Adipocyte (in vitro differentiated cells): ENCODE results near the gene PCSK5.

Experiments used
- DNase-seq: peaks from one replicate; pipeline ENCODE4 v3.0.0-alpha.2; 2015; ENCODE audit warnings: low read depth
- H3K27me3 ChIP-seq: replicated peaks from 2 replicates; pipeline ENCODE4 v1.7.0; 2013; ENCODE audit warnings: mild to moderate bottlenecking, low read length, moderate library complexity; ENCODE audit not compliant: control insufficient read depth, insufficient read depth
- H3K36me3 ChIP-seq: 2 replicates; pipeline ENCODE4 v1.7.0; 2013; ENCODE audit warnings: low read length, mild to moderate bottlenecking, moderate library complexity; ENCODE audit not compliant: control insufficient read depth, insufficient read depth, severe bottlenecking
- H3K4me1 ChIP-seq: 2 replicates; pipeline ENCODE4 v1.7.0; 2013; ENCODE audit warnings: mild to moderate bottlenecking, low read length, moderate library complexity; ENCODE audit not compliant: control insufficient read depth, insufficient read depth
- H3K4me3 ChIP-seq: 2 replicates; pipeline ENCODE4 v1.7.0; 2013; ENCODE audit warnings: mild to moderate bottlenecking, low read length, moderate library complexity
- H3K9ac ChIP-seq: 2 replicates; pipeline ENCODE4 v1.7.0; 2013; ENCODE audit warnings: mild to moderate bottlenecking, low read length, moderate library complexity
- H3K9me3 ChIP-seq: 2 replicates; pipeline ENCODE4 v1.7.0; 2013; ENCODE audit warnings: mild to moderate bottlenecking, low read length, moderate library complexity; ENCODE audit not compliant: control insufficient read depth

Gene PCSK5

DNA sequence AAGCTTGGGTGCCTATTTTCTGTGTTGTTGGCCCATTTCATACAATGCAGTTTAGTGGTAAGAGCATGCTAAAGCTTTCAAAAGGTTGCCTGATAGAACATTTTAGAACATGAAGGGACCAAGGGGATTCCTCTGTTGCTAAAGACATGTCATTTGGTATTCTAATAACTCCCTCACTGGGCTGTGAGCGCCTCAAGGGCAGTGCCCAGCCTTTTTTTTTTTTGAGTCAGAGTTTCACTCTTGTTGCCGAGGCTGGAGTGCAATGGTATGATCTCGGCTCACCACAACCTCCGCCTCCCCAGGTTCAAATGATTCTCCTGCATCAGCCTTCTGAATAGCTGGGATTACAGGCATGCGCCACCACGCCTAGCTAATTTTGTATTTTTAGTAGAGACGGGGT is 77.1 kb downstream of the PCSK5 start:
- H3K4me1 ChIP-seq, result peaks cover 20% of the 10 kb centered on the region
- H3K4me3 ChIP-seq, result no peak overlapping the region
- no peak for DNase-seq
- no peaks in the 10 kb centered on the region for H3K36me3 ChIP-seq
- H3K9me3 ChIP-seq, result no peaks in the 10 kb centered on the region
- H3K27me3 ChIP-seq, result no peaks in the 10 kb centered on the region
- H3K9ac ChIP-seq, result no peak overlapping the region

DNA sequence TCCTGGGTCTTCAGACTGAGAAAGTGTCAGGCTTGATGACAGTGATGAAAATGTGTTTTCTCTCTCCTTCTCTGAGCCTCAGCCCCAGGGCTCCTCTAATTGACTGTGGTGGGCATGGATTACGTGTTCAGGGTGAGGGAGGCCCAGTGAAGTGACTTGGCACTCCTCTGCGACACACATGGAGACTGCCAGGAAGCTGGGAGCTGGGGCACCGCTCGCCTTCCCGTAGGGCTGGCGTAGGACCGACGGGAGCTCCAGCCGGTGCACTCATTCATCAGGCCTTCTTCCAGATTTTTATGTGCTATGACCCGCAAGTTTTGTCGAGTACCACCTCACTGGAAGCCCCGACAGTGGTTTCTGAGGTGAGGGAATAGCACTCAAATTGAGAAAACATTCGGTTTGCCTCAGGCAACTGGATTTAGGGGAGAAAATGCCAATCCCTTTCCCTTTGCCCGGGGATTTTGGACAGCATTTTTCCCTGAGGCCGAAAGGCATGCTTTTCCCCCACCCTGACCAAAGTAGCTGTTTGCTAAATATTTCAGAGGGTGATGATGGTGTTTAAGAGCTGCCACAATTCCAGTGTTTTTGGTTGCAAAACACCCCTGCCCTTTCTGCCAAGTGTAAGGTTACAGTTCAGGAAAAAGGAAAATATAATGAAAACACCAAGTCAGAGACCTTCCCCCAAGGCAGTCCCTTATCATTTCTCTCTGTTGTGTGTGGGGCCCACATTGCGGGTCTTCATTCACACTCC is 83.7 kb downstream of the PCSK5 start:
- DNase-seq, result peak; percentile 48
- H3K9ac ChIP-seq, result no peak overlapping the region
- no peak overlapping the region for H3K4me3 ChIP-seq

DNA sequence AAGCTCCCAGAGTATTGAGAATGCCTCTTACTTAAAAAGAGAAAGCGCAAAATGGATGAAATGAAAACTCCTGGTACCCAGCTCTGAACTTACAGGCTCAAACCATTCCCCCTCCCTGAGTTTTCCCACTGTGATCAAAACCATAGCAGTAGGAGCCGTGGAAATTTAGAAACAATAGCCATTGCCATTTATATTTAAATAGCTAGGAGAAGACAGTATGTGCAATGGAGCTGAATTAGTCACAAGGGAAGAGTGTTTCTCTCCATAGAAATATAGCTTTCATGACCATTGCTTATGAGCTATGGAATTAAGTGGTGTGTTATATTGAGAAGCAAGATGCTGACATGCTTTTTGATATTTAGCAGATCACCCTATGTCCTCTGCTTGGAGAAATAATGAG is 84.6 kb downstream of the PCSK5 start:
- H3K9ac ChIP-seq, result no peak overlapping the region
- no peaks in the 10 kb centered on the region for H3K36me3 ChIP-seq
- H3K27me3 ChIP-seq, result no peaks in the 10 kb centered on the region
- H3K4me1 ChIP-seq, result peaks cover 20% of the 10 kb centered on the region
- no peak for DNase-seq
- no peaks in the 10 kb centered on the region for H3K9me3 ChIP-seq
- no peak overlapping the region for H3K4me3 ChIP-seq

More for the DNA sequence above, 83.7 kb downstream of the PCSK5 start:
- no peaks in the 10 kb centered on the region for H3K36me3 ChIP-seq
- H3K4me1 ChIP-seq, result peaks cover 20% of the 10 kb centered on the region
- no peaks in the 10 kb centered on the region for H3K9me3 ChIP-seq
- no peaks in the 10 kb centered on the region for H3K27me3 ChIP-seq

DNA sequence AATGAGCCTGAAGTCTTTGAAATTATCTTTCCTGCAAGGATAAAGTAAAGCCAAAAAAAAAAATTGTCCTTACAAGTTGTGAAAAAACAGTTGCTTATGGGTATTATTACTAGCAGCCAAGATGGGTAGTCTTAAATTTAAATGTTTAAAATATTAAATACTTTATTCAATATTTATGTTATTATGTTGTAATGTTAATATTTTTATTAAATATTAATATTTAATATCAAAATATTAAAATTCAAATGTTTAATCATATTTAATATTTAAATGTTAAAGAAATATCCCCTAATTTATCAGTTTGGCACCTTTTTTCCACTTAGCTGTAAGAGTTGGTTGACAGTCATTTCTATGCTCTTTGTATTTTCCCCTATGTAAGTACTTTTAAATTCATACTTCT is 86.1 kb downstream of the PCSK5 start:
- no peak overlapping the region for H3K4me3 ChIP-seq
- H3K27me3 ChIP-seq, result no peaks in the 10 kb centered on the region
- peaks cover 20% of the 10 kb centered on the region for H3K4me1 ChIP-seq
- no peaks in the 10 kb centered on the region for H3K36me3 ChIP-seq
- no peaks in the 10 kb centered on the region for H3K9me3 ChIP-seq
- no peak for DNase-seq
- H3K9ac ChIP-seq, result no peak overlapping the region

DNA sequence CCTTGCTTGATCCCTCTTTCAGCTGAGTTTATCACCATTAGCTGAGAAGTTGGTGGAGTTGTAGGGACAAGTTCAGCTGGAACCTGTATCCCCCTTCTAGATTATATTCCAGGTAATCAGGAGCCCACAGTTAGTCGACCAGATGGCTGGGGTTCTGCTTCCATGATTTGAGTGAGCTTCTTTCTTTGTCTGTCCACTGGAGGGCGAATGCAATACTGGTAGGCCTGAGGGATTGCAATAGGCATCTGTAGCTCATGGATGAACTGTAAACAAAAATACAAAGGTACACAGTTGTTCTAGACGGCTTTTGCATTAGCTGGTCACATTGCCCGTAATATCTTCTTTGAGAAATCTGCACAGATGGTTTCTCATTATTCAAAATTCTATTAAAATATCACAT is 88.9 kb downstream of the PCSK5 start:
- no peaks in the 10 kb centered on the region for H3K36me3 ChIP-seq
- DNase-seq, result peak; percentile 36
- no peaks in the 10 kb centered on the region for H3K27me3 ChIP-seq
- peaks cover 14% of the 10 kb centered on the region for H3K4me1 ChIP-seq
- H3K9ac ChIP-seq, result no peak overlapping the region
- no peaks in the 10 kb centered on the region for H3K9me3 ChIP-seq
- no peak overlapping the region for H3K4me3 ChIP-seq

DNA sequence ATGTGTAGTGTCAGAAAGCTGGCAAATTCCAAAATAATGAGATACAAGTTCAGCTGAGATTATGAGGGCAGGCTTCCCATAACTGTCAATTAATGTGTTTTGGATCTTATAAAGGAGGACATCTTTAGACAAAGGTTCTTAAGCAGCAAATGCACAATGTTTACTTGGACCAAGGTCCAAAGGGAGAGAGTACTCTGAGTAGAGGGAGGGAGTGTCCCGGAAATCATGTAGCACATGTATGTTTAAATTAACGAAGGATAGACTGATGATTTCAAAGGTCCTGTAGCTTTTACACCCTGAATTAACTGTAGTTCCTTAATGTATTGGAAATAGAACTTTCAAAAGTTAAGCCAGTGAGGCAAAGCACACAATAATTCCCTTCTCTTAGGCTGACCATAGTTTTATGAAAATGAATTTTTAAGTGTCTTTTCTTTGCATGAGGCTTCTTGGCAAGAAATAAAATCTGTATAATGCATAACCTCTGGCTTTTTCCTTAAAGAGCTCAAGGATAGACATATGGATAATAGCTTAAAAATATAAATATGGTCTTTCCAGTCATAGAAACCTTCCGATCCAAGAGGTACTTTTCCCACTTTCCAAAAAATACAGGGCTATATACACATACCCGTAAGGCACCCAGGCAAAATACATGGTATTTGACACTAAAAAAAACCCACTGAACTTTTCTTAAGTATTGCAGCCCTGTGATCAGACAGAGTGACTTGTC is 93.0 kb downstream of the PCSK5 start:
- Histone ChIP-seq H3K9me3 (no peaks in the 10 kb centered on the region), H3K4me3 (no peak overlapping the region), H3K4me1 (no peaks in the 10 kb centered on the region), H3K36me3 (peaks cover 23% of the 10 kb centered on the region), H3K27me3 (no peaks in the 10 kb centered on the region), H3K9ac (no peak overlapping the region)
- no peak for DNase-seq

DNA sequence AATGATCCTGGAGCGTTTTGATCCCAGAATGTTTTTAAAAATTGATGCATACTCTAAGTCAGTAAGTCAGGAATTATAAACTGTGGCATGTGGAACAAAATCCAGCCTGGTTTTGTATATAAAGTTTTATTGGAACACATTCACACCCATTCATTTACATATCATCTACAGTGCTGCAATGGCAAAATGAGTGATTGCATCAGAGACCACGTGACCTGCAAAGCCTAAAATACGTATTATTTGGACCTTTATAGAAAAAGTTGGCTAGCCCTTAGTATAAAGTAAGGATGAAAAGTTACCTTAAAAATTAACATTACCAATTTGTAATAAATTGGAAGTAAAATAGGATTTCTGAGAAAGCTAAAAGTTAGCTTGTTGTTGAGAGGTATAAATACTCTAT is 95.0 kb downstream of the PCSK5 start:
- H3K27me3 ChIP-seq, result no peaks in the 10 kb centered on the region
- peaks cover 23% of the 10 kb centered on the region for H3K36me3 ChIP-seq
- no peak for DNase-seq
- H3K4me3 ChIP-seq, result no peak overlapping the region
- H3K9me3 ChIP-seq, result no peaks in the 10 kb centered on the region
- no peak overlapping the region for H3K9ac ChIP-seq
- H3K4me1 ChIP-seq, result no peaks in the 10 kb centered on the region

DNA sequence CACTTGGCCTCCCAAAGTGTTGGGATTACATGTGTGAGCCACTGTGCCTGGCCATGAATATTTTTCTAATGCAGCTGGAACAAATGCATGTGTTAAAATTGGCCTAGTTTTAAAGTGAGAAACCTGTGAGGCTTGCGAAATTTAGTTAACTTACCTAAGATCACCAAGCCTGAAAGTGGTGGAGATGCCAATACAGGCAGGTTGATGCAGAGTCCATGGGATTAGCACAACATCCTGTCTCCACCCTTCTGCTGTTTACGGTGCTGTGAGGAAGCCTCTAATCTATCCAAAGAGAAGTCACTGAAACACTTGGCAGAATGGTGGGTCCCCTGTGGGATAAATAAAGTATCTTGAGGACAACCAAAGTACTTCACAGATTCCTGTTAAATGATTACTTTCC is 98.2 kb downstream of the PCSK5 start:
- DNase-seq, result no peak
- Histone ChIP-seq H3K4me1 (no peaks in the 10 kb centered on the region), H3K27me3 (no peaks in the 10 kb centered on the region), H3K36me3 (peaks cover 23% of the 10 kb centered on the region), H3K9ac (no peak overlapping the region), H3K9me3 (no peaks in the 10 kb centered on the region), H3K4me3 (no peak overlapping the region)

DNA sequence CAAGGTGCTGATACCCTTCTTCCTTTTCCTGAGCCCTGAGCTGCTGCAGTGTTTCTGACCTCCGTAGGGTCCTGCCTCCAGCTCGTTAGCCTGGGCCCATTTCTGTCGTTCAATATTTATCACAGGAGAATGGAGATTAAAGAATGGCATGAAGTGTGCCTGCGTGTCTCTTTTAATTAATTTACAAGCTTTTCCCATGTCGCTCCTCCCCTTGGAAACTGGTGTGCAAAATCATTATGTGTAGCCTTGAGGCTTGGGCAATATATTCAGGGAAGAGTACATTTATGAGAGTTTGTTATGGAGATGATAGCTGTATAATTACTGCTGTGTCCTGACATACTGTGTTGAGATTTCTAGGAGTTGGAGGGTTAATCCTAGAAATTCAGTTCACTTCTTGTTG is 99.7 kb downstream of the PCSK5 start:
- H3K9me3 ChIP-seq, result no peaks in the 10 kb centered on the region
- H3K27me3 ChIP-seq, result no peaks in the 10 kb centered on the region
- peaks cover 23% of the 10 kb centered on the region for H3K36me3 ChIP-seq
- H3K4me1 ChIP-seq, result no peaks in the 10 kb centered on the region
- no peak overlapping the region for H3K9ac ChIP-seq
- no peak for DNase-seq
- H3K4me3 ChIP-seq, result no peak overlapping the region

DNA sequence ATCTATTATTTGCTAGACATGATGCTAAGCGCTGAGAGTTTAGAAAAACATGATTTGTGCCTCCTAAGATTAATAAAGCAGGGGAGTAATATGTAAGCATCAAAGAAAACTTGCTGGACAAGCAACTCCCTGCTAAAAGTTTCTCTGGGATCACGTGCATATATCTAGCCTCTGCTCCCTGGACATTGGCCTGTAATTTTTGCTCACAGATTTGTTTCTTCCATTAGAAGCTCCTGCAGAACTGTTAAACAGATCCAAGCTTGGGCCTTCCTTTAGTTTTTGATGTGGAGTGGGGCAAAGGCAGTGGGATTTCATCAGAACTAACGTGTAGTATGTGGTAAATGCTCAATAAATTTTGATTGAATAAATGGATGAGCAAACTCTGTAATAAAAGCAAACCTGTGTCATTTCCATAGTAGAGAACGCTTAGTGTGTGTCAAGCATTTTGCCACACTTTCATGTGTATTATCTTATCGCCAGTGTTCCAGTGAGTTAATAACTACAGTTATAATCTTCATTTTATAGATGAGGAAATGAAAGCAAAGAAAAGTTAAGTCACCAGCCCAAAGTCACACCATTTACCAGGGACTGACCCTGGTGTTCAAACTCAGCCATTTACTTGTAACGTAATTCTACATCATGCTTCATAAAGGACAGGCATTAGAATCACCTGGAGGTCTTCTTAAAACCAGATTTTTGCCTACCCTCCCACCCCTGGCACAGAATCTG is 100.3 kb downstream of the PCSK5 start:
- Histone ChIP-seq H3K4me3 (no peak overlapping the region), H3K9ac (no peak overlapping the region), H3K4me1 (no peaks in the 10 kb centered on the region), H3K27me3 (no peaks in the 10 kb centered on the region), H3K36me3 (peaks cover 23% of the 10 kb centered on the region), H3K9me3 (no peaks in the 10 kb centered on the region)
- no peak for DNase-seq

DNA sequence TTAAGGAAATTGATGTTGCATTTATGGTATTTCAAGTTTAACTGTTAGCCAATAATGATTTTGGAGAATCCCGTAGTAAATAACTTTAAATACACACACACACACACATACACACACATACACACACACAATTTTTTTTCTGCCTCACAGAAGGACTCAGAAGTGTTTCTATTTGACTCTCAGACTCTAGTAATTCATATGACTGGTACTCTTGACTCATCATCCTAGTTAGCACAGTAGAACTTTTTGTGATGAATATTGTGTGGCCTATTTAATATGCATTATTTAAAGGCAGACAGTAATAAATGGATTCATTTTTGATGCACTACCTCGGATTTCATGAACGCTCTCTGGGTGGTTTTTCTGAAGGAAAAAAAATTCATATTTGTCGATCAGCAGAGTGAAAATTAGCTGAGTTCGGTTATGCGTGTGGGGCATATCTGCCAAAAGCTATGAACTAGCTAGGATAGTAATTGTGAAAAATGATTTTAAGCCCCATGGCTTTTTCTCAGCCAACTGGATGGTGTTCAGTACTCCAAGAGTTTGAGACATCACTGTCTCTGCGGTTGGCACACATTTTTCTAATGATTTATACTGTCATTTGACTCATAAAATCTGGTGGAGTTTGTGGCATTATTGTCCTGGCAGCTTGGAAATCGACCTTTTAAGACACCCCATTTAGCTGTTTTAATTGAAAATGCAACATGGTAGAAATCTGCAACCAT is 102.2 kb downstream of the PCSK5 start:
- no peak overlapping the region for H3K9ac ChIP-seq
- H3K27me3 ChIP-seq, result no peaks in the 10 kb centered on the region
- H3K9me3 ChIP-seq, result no peaks in the 10 kb centered on the region
- peaks cover 14% of the 10 kb centered on the region for H3K4me1 ChIP-seq
- DNase-seq, result no peak
- H3K36me3 ChIP-seq, result peaks cover 8% of the 10 kb centered on the region
- no peak overlapping the region for H3K4me3 ChIP-seq
